Fibroblast of pulmonary artery (primary cell): ENCODE measurements around the gene GNS.

Experiments used
- DNase-seq: peaks from one replicate; pipeline ENCODE4 v3.0.0-alpha.2; 2010; ENCODE audit warnings: low read depth
- H3K4me3 ChIP-seq: replicated peaks from 2 replicates; pipeline ENCODE4 v1.5.1; 2011; ENCODE audit warnings: low read depth, mild to moderate bottlenecking, control low read depth, low read length, moderate library complexity
- CTCF ChIP-seq: IDR thresholded peaks from 2 replicates; pipeline ENCODE4 v1.5.1; 2011; ENCODE audit warnings: mild to moderate bottlenecking, control low read depth, low read length, inconsistent platforms; ENCODE audit errors: missing control alignments

The GNS gene

GRCh38 chr12:64800640-64801039, 41.4 kb upstream of the GNS start:
- H3K4me3 ChIP-seq = no peak overlapping the region
- no peak for TF ChIP-seq CTCF
- DNase-seq = no peak

- TF ChIP-seq CTCF = no peak
- H3K4me3 ChIP-seq = no peak overlapping the region
- no peak for DNase-seq
Observed at GRCh38 chr12:64798165-64798564, 39.0 kb upstream of the GNS start.

GRCh38 chr12:64797156-64797555, 38.0 kb upstream of the GNS start:
- TF ChIP-seq CTCF = no peak
- no peak overlapping the region for H3K4me3 ChIP-seq

GRCh38 chr12:64796205-64796845, 37.1 kb upstream of the GNS start:
- TF ChIP-seq CTCF = peak; percentile 92
- no peak overlapping the region for H3K4me3 ChIP-seq
- peak; percentile 95 for DNase-seq

More at GRCh38 chr12:64797156-64797555, 38.0 kb upstream of the GNS start:
- no peak for DNase-seq

GRCh38 chr12:64794305-64794704, 35.1 kb upstream of the GNS start:
- DNase-seq = no peak
- no peak overlapping the region for H3K4me3 ChIP-seq
- no peak for TF ChIP-seq CTCF

- no peak for DNase-seq
- H3K4me3 ChIP-seq = no peak overlapping the region
- no peak for TF ChIP-seq CTCF
Observed at GRCh38 chr12:64793610-64794009, 34.4 kb upstream of the GNS start.

- TF ChIP-seq CTCF = no peak
- no peak for DNase-seq
Observed at GRCh38 chr12:64792128-64792527, 32.9 kb upstream of the GNS start.

More at GRCh38 chr12:64792128-64792527, 32.9 kb upstream of the GNS start:
- H3K4me3 ChIP-seq = no peak overlapping the region
